GM18951 (cell line): Measurements from ENCODE around the gene OSM.
"Not testable (repeated sequence)": the region's sequence is repeated elsewhere in the genome, so short reads cannot be mapped to it uniquely, and the experiment has no call there.

Experiments
- POLR2A ChIP-seq: IDR thresholded peaks from 4 replicates; pipeline ENCODE4 v1.6.1; 2011; ENCODE audit warnings: mild to moderate bottlenecking; ENCODE audit not compliant: insufficient read length, insufficient read depth; ENCODE audit errors: extremely low read depth
- in situ Hi-C: fragments of 300-500 bp; cut with MboI; formaldehyde crosslinking; loops from one replicate; pipeline ENCODE4 v1.12.0; 2022; ENCODE audit warnings: low sequenced_read_pairs, mixed read lengths, inconsistent platforms; ENCODE audit not compliant: unreplicated experiment

The OSM gene

DNA sequence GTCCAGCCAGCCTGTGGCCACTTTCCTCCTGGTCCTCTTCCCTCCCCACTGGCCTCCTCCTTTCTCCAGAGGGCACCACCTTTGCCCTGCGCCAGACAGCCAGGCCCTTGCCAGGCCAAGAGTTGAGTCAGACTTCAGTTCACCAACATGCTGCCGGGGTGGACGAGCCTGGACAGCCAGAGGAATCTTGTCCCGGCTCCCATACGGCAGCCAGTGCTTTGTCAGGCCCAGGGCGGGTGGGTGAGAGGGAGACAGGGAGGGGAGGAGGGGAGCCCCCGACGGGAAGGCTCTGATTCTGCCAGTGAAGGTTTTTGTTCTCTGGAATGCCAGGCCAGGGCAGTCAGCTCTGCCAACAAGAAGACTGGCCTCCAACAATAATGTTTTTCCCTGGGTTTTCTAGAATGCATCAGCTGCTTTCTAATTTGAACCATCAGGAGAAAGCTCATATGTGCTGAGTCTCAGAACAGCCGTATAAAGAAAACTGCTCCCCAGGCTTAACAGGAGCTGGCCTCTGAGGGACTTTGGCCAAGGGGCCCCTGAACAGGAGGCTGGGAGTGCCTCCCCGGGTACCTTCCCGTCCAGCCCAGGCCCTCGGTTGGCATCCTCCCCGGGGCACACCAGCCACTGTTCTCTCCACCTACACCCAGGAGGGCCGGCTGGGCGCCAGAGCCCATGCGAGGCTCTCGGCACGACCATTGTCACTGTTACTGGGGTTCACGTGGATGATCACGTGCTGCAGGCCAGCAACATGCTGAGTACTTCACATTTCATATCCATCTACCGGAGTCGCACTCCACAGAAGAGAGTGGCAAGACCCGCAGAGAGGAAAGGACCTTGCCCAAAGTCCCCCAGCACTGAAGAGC lies 48.7 kb downstream of the OSM start:
- in situ Hi-C loops = no loop called here
- no peak for TF ChIP-seq POLR2A

DNA sequence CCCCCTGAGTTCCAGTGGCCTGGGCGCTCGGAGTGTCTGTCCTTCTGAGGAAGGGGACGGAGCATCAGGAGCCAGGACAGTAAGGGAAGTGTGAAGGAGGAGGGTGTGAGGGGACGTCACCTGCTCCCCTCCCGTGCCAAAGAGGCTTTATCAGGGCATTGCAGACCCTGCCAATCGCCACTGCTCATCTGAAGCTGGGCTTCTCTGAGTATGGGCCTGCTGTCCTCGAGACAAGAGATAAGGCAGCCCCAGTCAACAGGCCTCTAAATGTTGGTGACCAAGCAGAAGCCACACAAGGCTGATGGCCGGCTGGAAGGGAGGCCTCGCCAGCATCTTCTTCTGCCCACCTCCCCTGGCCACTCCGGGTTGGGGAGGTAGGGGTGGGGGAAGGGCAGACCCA lies 49.9 kb downstream of the OSM start:
- in situ Hi-C loops = no loop called here

DNA sequence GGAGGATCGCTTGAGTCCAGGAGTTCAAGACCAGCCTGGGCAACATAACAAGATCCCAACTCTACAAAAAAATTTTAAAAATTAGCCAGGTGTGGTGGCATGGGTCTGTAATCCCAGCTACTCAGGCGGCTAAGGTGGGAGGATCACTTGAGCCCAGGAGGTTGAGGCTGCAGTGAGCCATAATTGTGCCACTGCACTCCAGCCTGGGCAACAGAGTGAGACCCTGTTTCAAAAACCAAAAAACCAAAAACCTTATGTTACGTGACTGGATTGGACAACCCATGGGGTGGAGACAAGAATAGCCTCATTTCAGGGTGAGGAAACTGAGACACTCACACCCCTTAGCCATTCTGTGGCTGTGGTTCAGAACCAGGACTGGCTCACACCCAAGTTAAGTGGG lies 50.4 kb downstream of the OSM start:
- in situ Hi-C loops = not testable (repeated sequence)

More for the DNA sequence above, 49.9 kb downstream of the OSM start:
- no peak for TF ChIP-seq POLR2A

DNA sequence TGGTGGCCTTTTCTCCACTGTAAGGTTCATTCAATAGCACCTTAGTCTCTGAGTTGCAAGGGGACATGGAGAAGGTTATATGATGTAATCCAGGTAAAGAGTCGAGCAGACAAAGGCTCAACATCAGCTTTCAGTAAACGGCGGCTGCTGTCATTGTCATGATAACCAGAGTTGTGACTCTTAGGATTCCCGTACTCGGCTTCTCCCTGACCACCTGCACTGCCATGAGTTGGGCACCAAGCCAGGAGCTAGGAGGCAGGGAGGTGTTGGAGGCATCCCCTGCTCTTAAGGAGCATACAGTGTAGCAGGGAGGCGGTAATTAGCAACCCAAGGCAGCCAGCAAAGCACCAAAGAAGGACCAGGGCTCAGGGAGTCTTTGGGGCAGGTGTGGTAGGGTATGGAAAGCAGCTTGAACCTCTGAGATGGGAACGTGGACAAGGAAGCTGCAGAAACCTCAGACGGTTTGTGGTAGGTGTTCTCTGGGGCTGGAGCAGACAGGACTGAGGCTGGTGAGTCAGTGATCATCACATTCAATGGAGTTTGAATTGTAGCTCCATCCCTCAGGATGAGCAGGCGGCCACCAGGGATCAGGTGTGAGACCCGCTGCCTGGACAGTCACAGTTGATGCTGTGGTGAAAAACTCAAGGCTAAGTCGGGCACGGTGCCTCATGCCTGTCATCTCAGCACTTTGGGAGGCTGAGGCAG lies 51.8 kb downstream of the OSM start:
- in situ Hi-C loops = no loop called here
- no peak for TF ChIP-seq POLR2A

DNA sequence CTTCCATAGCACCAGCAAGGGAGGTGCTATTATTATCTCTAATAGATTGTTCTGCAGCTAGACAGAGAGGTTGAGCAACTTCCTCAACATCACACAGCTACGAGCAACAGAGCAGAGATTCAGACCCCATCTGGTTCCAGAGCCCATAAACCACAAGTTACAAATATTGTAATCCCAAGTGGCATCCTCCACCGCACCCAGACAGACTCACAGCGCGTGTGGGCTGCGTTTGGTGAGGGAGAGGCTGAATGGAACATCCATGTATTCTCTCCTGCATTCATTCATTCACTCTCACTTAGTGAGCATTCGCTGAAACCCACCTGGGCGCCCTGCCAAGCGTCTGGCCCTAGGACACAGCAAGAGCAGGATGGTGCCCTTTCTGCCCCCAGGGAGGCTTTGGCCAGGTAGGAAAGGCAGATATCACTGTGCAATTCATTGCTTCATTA lies 53.6 kb downstream of the OSM start:
- in situ Hi-C loops = no loop called here
- no peak for TF ChIP-seq POLR2A
